SW480 (cell line): ENCODE data around the gene KRT36.
A peak's percentile ranks its signal among the peaks of the same experiment; 100 is the strongest.

Source experiments
- DNase-seq: peaks from one replicate; pipeline ENCODE4 v3.0.0-alpha.2; 2016; ENCODE audit warnings: low spot score

The KRT36 gene

DNA sequence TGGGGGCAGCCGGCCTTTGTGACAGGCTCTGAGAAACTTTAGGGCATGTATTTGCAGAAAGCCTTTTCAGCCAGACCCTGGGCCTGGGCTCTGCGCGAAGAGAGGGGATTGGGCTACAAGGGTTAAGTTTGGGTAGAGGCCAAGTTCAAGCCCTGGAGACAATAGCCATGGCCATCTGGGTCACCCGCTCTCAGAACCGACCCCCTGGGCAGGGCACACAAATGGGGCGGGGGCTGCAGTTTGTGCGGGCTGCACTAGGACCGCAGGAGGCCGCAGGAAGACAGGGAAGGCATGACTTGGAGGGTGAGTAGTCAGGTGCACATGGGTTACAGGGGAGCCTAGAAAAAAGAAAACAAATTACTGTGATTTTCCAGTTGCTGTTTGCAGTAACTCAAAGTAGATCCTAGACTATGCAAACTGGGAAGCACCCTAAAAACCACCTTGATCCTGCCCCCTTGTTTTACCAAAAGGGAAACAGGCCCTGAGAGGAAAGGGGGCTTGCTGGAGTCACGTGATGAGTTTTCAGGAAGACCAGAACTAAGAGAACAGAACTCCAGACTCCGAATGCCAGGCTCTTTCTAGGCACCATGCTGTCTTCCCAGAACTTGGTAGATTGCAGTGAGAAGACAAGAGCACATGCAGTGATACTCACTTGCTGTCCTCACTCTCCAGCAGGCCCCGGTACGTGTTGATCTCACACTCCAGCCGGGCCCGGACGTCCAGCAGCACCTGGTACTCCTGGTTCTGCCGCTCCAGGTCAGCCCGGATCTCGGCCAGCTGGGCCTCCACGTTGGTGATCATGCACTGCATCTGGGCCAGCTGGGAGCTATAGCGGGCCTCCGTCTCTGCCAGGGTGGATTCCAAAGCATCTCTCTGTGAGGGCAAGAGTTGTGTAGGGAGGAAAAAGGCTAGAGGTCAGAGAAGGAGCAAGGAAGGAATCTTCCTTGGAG, 12.6 kb downstream of the KRT36 start:
- DNase-seq, result no peak

DNA sequence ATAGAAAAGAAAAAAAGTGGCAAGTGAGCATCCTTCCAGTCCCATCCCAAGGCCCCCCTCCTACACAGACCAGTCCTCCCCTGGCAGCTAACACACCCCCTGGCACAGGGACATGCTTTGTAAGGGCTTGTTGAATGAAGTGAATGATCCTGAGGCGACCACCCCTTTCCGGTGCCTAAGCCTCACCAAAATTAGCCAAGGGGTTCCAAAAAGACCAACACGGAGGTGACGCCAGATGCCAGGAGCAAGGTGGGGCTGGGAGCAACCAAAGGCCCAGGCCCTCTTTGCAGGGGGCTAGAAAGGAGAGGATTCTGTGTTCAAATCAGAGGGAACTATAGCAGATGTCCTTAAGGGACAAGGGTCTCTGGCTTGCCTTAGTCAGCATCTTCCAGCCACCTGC, 14.3 kb downstream of the KRT36 start:
- DNase-seq, result no peak

DNA sequence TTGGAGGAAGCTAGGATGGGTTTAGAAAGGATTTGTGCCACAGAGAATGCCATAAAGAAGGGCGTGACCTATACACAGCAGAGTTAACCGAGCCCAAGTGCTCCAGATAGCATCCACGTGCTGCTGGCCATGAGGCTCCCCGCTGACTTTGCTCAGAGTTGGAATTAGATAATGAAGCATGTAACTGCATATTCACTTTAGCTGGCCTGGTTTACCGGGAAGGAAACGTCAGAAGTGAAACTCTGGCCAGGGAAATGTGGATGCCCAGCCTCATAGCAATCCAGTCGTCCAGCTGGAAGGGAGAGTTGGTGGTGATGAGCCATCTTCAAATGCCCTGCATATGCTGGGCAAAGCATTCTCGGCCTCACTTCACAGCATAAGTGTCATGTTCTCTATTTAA, 14.8 kb downstream of the KRT36 start:
- no peak for DNase-seq

DNA sequence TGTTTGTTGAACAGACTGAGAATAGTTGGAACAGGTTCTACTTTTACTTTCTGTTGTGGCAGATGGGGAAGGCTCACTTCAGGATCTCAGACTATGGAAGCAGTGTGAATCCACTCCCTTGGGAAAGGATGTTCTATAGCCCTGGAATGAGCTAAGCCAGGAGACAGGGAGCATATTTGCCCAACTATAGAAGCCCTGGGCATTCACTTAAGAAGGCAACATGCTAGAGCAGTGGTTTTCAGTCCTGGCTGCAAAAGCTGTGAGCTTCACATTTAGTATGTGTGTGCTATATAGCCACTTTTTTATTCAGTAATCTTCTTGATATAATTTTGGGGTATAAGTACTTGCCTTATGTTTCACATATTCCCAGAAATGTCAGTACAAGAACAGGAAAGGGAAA, 21.4 kb downstream of the KRT36 start:
- no peak for DNase-seq

DNA sequence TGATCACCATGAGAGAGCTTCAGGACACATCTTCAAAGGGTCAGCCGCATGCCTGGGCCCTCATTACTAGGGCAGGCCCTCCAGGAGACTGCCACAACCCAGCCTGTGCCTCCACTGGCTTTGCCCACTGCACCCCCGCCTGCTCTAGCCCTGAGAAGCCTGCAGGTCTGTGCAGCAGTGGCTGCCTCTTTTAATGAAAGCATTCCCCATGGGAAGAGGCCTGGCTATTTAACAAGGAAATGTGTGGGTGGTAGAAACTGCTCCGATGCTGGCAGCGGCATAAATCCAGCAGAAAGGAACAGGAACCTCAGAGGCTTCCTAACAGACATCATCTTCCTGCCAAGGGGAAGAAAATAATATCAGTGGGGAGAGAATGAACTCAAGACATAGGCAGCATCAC, 22.1 kb downstream of the KRT36 start:
- no peak for DNase-seq

DNA sequence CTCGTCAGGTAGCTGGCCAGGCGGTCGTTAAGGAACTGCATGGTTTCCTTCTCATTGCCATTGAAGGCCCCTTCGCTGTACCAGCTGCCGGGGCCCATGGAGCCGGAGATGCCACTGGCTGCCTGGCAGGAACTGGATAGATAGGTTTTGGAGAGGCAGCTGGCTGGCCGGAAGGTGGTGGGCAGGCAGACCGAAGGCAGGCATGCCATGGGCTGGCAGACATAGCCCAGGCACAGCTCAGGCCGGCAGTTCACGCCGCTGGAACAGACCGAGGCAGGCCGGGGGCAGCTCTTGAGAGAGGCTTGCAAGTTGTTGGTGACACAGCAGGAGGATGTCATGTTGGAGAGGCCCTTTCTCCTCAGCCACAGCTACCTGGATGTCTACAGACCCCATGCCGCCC, 22.7 kb downstream of the KRT36 start, which contains the start of gene KRT32:
TSS of gene KRT32 (minus strand) at position 399 of the 400 bp plus-strand sequence. CDS start at position 338, 61 bp downstream.
- no peak for DNase-seq

DNA sequence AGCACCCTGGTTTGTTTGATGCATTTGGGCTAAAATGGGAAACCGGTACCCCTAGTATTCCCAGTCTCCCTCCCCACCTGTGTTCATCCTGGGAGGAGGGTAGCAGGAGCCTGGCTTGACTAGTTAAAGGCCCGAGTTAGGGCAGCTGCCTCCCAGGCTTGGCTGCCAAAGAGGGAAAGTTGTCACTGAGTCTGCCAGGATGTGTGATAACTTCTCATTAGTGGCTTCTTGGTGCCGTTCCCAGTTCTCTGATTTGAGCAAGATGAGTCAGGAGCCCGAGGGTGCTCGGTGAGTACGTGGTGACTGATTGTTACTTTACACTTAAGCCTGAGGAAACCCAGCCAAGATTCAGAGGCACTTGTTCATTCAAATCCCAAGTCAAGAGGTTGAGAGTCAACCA, 25.0 kb downstream of the KRT36 start:
- no peak for DNase-seq

DNA sequence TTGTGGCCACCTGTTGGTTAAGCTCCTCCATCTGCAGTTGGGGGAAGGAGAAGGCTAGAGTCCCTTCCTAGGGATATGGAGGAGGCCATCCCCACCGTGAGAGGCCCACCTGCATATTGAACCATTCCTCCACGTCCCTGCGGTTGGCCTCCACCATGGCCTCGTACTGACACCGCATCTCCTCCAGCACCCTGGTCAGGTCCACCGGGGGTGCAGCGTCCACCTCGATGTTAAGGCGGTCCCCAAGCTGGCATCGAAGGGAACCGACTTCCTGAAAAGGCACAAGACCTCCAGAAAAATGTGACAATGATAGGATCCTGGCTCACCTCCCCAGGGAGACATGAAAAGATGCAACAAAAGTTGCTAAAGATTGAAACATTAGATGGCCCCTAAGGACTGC, 25.5 kb downstream of the KRT36 start:
- no peak for DNase-seq

DNA sequence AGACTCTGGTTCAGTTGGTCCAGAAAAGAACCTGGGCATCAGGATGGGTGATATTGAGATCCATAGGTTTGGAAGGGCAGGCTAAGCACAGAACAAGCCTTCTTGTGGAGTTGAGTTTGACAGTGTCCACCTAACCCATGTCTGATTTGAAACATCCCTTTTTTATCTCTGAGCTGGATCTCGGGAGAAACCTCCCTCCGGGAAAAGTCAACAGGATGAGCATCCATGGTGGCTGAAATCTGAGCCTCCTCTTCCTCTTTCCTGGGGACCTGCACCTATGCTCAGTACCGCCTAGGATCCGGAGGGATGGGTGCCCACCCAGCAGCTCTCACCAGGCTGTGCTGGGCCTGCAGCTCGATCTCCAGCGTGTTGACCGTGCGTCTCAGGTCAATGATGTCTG, 26.0 kb downstream of the KRT36 start:
- no peak for DNase-seq

DNA sequence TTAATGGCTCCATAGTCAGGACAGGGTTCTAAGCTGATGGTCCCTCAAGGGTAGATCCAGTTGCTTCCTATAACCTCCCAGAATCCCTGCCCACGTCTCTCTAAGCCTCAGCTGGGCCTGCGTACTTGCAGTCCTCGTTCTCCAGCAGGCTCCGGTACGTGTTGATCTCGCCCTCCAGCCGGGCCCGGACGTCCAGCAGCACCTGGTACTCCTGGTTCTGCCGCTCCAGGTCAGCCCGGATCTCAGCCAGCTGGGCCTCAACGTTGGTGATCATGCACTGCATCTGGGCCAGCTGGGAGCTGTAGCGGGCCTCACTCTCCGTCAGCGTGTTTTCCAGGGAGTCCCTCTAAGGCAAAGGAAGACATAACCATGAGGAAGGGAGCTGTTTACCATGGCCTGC, 27.0 kb downstream of the KRT36 start:
- no peak for DNase-seq

DNA sequence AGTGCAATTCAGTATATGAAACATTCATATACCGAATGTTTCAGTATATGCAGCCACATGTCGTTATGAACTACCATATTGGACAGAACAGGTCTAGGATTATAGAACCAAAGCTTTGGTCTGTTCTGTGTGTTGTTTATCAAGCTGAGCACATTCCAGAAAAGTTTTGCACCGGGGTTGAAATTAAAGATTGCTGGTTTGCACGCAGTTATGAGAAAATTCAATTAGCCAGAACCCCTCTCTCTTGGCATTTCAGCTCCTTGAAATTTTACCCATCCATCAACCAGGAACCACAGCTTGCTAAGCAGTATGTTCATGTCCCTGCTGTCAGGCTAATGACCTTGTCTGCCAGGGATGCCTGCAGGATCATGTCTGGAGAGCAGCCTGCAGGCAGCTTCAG, 32.0 kb downstream of the KRT36 start:
- no peak for DNase-seq

DNA sequence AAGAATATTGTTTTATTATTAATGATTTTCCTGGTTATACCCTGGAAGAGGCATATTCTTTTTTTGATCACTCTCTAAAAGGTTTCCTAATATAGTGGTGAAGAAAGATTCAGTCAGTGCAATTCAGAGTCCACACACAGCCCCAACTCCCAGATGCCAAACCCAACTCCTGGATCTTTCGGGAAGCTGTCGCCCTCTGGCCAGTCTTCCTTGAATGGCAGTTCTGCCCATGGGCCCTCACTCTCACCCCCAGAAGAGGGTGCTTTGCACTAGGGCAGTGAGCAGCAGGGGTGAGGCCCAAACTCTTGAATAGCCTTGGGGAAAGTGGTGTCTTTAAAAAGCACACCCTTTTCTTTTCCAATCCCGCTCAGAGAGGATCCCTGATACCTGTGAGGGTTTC, 33.5 kb downstream of the KRT36 start:
- peak; percentile 29 for DNase-seq

DNA sequence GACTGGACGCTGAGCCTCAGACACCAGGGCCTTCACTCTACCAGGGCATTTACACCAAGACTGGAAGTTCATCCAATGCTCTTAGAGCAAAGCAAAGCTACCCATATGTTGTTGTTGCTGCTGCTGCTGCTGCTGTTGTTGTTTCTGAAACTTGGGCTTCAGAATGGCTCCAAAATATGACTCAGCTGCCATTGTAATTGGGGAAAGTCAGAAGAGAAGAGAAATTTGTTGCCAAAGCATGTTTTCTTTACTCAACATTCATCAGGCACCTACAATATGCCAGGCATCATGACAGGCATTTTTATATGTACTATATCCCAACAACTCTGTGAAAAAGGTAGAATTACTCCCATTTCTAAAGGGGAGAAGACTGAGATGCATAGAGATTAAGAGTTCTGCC, 34.5 kb downstream of the KRT36 start:
- no peak for DNase-seq

DNA sequence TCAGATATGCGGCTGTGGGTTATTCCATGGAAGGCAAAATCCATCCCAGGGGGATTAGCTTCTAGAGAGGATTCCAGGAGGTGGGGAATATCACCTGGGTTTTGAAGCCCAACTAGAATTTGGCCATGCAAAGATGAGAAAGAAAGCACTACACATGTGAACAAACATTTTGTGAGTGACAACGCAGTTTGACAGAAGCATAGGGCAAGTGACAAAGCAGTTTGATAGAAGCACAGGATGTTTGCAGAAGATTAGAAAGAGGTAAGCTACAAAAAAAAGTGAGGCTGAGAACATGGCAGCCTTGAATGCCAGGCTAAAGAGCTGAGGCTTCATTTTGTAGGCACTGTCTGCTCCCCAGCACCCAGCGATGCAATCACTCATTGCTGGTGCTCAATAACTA, 36.6 kb downstream of the KRT36 start:
- DNase-seq, result no peak

DNA sequence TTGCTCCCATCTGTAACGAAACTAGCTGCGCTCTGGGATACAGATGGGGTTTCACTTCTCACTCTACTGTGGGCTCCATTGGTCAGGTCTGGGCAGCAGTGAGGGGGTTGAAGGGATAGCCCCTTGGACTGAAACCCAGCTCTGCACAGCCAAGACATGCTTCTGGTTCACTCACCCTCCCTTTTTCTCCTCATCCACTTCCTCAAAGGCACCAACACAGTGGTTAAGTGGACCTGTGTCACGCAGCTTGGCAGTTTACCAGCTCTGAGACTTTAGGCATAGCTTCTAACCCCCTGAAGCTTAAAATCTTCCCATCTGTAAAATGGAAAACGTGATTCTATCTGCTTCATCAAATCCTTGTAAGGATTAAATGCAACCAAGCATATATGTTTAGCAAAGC, 37.4 kb downstream of the KRT36 start:
- no peak for DNase-seq

DNA sequence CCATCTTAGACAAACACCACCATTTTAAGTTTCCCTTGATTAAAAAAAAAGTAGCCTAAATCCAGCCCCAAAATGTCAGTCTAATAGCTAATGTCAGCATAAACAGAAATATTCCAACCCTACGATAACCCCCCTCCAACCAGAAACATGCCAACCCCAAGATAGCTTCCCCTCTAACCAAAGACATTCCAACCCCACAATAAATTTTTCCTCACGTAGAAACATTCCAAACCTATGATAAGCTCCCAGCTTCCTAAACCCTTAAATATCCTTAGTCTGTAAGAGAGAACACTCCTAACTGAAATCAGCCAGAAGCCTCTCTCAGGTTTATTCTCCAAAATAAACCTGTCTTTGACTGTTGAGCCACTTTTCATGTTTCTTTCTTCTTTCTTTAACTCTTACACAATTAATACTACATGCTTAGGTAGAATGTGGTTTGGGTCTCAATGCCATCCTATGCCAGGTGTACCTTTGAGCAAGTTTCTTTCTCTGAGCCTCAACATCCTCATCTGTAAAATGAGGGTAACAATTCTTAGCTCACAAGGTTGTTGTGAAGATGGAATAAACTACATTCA, 38.5 kb downstream of the KRT36 start:
- no peak for DNase-seq

DNA sequence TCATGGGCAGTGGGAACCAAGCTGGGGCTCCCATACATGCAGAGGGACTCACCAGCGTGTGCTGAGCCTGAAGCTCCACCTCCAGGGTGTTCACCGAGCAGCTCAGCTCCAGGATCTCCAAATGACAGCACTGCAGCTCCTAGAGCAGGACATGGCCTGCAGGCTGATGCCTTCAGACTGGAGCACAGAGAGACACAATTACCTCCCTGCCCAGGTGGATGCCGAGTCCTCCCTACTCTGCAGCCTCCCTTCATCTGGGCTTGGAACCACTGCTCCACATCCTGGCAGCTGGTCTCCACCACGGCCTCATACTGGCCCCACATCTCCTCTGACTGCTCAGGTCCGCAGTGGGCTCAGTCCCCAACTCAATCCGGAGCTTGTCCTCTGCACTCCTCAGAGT, 40.7 kb downstream of the KRT36 start:
- no peak for DNase-seq

DNA sequence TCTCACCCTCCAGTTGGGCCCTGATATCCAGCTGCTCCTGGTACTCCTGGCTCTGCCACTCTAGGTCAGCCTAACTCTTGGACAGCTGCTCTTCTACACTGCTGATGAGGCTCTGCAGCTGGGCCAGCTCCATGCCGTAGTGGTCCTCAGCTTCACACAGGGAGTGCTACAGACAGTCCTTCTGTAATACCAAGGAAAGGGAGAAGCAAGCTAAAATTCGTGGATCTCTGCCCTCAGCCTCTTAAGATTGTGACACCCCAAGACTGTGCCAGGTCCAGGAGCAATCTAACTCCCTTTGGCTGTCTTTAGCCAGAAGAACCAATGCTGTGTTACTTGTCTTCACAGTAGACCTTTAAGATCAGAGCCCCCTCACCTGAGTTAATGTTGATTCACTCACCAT, 41.2 kb downstream of the KRT36 start:
- no peak for DNase-seq

DNA sequence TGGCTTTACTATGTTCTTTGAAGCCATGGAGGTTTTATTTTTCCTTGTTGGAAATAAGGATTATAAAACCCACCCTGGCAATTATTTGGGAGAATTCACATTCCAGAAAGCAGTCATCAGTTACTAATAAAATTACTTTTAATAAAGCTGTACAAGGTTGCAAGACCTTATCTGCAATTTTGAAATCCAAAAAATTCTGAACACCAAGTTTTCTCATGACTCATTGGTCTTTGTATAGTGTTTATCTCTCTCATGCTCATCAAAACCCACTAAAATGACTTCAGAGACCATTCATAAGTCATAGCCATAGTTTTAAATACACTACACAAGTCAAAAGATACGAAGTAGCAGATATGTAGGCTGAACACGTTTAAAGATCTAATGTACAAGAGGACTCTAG, 42.9 kb downstream of the KRT36 start:
- no peak for DNase-seq

DNA sequence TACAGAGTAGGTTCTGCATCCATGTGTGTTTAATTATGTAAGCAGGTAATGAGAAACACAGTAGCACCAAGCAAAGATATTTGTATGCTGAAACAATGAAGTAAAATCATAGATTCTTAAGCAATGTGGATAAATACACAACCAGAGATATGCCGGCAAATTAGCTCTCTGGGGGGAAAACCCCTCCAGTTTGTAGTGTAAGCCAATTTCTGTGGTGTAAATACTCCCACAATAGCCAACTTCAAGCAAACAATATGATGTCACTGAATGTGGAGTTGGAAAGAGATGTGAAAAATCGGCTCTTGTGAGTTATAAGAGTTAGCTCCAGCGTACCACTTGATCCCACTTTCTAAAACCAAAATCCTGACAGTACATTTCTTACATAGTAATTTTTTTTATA, 45.1 kb downstream of the KRT36 start:
- no peak for DNase-seq

DNA sequence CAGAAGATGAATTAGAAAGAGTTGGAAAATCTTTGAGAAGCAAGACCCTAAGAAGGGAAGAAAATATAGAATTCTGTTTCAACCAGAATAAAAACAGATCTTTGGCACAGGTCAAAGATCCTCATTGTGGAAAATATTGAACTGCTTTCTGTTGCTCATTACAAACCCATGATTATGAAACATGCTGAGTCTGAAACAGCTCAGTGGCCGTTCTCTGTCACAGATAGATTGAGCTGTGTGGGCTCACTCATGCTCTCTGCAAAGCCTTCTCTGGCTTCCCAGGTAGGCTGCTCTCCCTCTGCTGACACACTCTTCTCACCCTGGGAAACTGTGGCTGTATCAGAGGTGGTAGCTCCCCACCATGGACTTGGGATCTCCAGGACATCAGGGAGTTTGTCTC, 45.5 kb downstream of the KRT36 start:
- DNase-seq, result no peak

DNA sequence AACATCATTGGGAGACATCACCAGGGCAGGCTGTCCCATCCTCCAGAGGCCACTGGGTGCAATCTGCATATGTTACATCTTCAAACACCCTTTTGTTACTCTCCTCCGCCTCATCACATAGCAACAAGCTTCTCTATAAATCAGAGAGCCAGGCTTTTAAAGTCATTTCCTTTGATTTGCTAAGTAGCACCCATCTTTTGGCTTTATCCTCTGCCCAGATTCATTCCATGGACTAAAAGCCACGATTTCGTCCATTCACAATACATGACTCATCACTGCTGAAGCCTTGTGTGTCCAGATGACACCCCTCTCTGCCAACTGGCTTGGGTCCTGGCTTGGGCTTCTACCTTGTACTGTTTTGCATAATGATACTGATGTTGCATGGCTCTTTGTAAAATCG, 47.0 kb downstream of the KRT36 start:
- DNase-seq, result no peak

DNA sequence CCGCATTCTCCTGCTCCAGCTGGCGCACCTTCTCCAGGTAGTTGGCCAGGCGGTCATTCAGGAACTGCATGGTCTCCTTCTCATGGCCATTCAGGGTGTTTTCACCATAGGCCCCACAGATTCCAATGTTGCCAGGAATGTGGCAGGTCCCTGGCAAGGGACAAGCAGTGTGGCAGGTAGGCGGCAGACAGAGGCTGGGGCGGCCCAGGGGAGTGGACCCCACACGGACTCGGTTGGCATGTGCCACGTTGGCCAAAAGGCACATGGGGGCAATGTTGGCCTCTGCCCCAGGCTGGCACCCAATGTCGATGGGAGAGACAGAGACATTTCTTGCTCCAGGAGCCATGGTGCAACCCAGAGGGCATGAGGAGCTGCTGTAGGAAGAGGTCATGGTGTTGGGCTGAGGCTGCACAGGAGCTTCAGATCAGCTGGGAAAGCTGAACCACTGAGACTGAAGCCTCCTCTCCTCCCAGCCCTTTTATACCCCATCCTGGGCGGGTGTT, 49.1 kb downstream of the KRT36 start, which contains the start of gene KRT38:
TSS of gene KRT38 (minus strand) at position 453 of the 503 bp plus-strand sequence. CDS start at position 391, 62 bp downstream.
- DNase-seq, result no peak
